Epithelial cell of proximal tubule (primary cell): Measurements from ENCODE around the gene DBN1. TPM values are rescaled to one million over a fixed set of nuclear protein-coding genes. Genes with fewer than 3 reads are reported as not detected.

Experiments used
- DNase-seq: peaks from one replicate; pipeline ENCODE4 v3.0.0-alpha.2; 2011; ENCODE audit warnings: low read depth
- H3K4me3 ChIP-seq: 2 replicates; pipeline ENCODE4 v1.5.1; 2011; ENCODE audit warnings: low read depth, mild to moderate bottlenecking, low read length
- total RNA-seq: library from RNA; depleted of rRNA; stranded (reverse); fragments of >200 nt; gene quantifications from 2 replicates; pipeline ENCODE4 v1.2.3, GENCODE V29; 2015
- TF ChIP-seq, protein P1 (sequence below): conservative IDR thresholded peaks from 2 replicates; pipeline ENCODE4 v1.5.1; 2012; ENCODE audit warnings: low read depth, mild to moderate bottlenecking, low read length

The DBN1 gene
- total RNA-seq, 1 donor from 2014 or later, result 471 TPM

DNA sequence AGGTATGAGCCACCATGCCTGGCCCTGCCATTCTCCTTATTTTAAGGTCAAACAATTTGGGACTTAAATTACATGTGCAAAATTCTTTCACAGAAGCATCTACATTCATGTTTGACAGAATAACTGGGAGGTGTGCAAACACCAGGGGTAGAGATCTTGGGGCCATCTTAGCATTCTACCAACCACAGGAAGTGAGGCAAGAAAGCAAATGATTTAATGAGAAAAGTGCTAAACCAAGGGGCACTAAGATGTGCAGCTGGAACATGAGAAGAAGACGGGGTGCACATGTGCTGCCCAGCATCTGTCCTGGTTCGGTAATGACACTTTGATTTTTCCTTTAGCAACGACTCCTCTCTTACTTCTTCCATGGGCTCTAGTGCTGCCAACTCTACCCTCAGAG, 62.9 kb downstream of the DBN1 start:
- no peak for DNase-seq
- TF ChIP-seq, protein P1, sequence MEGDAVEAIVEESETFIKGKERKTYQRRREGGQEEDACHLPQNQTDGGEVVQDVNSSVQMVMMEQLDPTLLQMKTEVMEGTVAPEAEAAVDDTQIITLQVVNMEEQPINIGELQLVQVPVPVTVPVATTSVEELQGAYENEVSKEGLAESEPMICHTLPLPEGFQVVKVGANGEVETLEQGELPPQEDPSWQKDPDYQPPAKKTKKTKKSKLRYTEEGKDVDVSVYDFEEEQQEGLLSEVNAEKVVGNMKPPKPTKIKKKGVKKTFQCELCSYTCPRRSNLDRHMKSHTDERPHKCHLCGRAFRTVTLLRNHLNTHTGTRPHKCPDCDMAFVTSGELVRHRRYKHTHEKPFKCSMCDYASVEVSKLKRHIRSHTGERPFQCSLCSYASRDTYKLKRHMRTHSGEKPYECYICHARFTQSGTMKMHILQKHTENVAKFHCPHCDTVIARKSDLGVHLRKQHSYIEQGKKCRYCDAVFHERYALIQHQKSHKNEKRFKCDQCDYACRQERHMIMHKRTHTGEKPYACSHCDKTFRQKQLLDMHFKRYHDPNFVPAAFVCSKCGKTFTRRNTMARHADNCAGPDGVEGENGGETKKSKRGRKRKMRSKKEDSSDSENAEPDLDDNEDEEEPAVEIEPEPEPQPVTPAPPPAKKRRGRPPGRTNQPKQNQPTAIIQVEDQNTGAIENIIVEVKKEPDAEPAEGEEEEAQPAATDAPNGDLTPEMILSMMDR, result no peak

DNA sequence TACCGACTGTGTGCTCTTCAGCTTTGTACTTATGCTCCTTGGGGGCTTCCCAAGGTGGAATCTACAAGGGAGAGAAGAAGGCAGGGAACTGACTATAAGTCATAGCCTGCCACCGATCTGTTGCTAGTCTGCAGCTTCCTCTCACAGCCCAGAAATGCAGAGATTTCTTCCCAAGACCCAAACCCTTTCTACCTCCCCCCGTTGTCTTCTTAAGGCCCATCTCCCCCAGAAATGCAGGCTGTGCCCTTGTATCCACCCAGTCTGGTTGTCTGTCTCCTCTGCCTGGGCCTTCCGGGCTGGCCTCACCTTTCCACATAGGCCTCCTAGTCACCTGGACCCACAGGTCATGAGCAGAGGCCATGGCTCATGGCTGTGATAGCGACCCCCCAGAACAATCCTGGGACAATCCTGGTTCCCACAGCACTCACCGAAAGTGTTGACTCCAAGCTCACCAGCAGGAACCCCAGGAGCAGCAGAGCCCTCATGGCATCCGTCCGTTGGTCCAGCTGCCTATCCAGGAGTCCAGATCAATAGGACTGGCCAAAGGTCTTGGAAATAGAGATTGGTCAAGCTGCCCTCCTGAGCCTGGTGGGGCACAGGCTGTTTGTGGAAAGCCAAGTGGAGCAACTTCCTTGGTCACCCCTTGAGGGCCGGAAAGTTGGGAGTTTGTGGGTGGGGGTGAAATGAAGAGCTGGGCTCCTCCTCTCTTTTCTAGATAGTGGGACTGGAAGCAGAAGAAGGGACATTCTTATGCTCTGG, 64.2 kb downstream of the DBN1 start, which contains the start of gene F12:
F12 (minus strand) TSS at position 522 of the 759 bp plus-strand sequence; CDS start at position 485, 37 bp downstream.
- TF ChIP-seq, protein P1, result no peak
- no peak for DNase-seq
- no peak within 1 kb of the TSS for H3K4me3 ChIP-seq

More for the DNA sequence above, 62.9 kb downstream of the DBN1 start:
- H3K4me3 ChIP-seq, result no peak overlapping the region

Other genes with a start within 250 kb of the DBN1 start
- gene RAB24, start 169.9 kb downstream of the DBN1 start, total RNA-seq, result 16.7 and 22.4 TPM in 2 replicates
- 150 and 273 TPM in 2 replicates for gene PRELID1, start 169.8 kb downstream of the DBN1 start, total RNA-seq
- 41.9 and 42.7 TPM in 2 replicates for gene MXD3, start 161.7 kb downstream of the DBN1 start, total RNA-seq
- 252 and 266 TPM in 2 replicates for gene LMAN2, start 122.0 kb downstream of the DBN1 start, total RNA-seq
- 17.1 and 19.6 TPM in 2 replicates for gene RGS14, start 115.7 kb downstream of the DBN1 start, total RNA-seq
- not detected in 2 replicates for gene SLC34A1, start 89.2 kb downstream of the DBN1 start, total RNA-seq
- not detected in 2 replicates for gene PFN3, start 73.0 kb downstream of the DBN1 start, total RNA-seq
- 9.2 and 12.9 TPM in 2 replicates for gene F12, start 64.1 kb downstream of the DBN1 start, total RNA-seq
- 66.5 and 95.8 TPM in 2 replicates for gene GRK6, start 47.0 kb downstream of the DBN1 start, total RNA-seq
- gene PRR7, start 26.8 kb downstream of the DBN1 start, total RNA-seq, result 28.4 and 30.9 TPM in 2 replicates
- 286 and 420 TPM in 2 replicates for gene PDLIM7, start 24.0 kb upstream of the DBN1 start, total RNA-seq
- 0.36 and 1.5 TPM in 2 replicates for gene DOK3, start 36.2 kb upstream of the DBN1 start, total RNA-seq
- gene DDX41, start 43.3 kb upstream of the DBN1 start, total RNA-seq, result 162 and 174 TPM in 2 replicates
- 22.4 and 36.4 TPM in 2 replicates for gene FAM193B, start 80.9 kb upstream of the DBN1 start, total RNA-seq
- gene TMED9, start 118.6 kb upstream of the DBN1 start, total RNA-seq, result 92.0 and 102 TPM in 2 replicates
- 31.5 and 36.8 TPM in 2 replicates for gene B4GALT7, start 126.5 kb upstream of the DBN1 start, total RNA-seq